Lower lobe of right lung (tissue), 2 donors: ENCODE results near the gene REG4. TPM values are rescaled to one million over a fixed set of nuclear protein-coding genes. Genes with fewer than 3 reads are reported as not detected.

Experiments used
- ATAC-seq, 2 donors: fragments of 200-7000 bp; cut with Tn5 transposase; one replicate each; pipeline ENCODE4 v1.9.1; 2020 to 2022; ENCODE audit warnings: mild to moderate bottlenecking in 2 of 2, moderate library complexity in 2 of 2
- DNase-seq: peaks from one replicate; pipeline ENCODE4 v3.0.0-alpha.2; 2020
- H3K27ac ChIP-seq: fragments of 200-600 bp; one replicate; pipeline ENCODE4 v1.8.0; 2022
- H3K27me3 ChIP-seq: fragments of 200-600 bp; one replicate; pipeline ENCODE4 v1.8.0; 2022; ENCODE audit warnings: low read depth
- H3K36me3 ChIP-seq: fragments of 200-600 bp; one replicate; pipeline ENCODE4 v1.8.0; 2022; ENCODE audit warnings: mild to moderate bottlenecking
- H3K4me1 ChIP-seq: fragments of 200-600 bp; one replicate; pipeline ENCODE4 v1.8.0; 2022
- H3K4me3 ChIP-seq: fragments of 200-600 bp; one replicate; pipeline ENCODE4 v1.8.0; 2022; ENCODE audit warnings: mild to moderate bottlenecking
- H3K9me3 ChIP-seq: fragments of 200-600 bp; one replicate; pipeline ENCODE4 v1.8.0; 2022
- CTCF ChIP-seq: fragments of 200-600 bp; IDR thresholded peaks from one replicate; pipeline ENCODE4 v1.8.0; 2022; ENCODE audit warnings: antibody characterized with exemption, mild to moderate bottlenecking
- intact Hi-C: fragments of 100-400 bp; cut with DNase I; formaldehyde crosslinking; loops from one replicate; pipeline ENCODE4 v1.11.0; 2022
- total RNA-seq: library from RNA; stranded (reverse); fragmentation: NEBNext Ultra II Directional; extraction: Animal tissue kit (Norgen Biotek cat#: 25700); gene quantifications from one replicate; pipeline ENCODE4 v1.2.1, GENCODE V29; 2021
- donor health status: DM: no; HTN: yes; CAD: no; lungs with severe emphysema.

REG4 gene
- total RNA-seq, 1 donor from 2014 or later: not detected

- DNase-seq: no peak
- Histone ChIP-seq H3K36me3 (no peaks in the 10 kb centered on the region), H3K4me3 (no peak overlapping the region), H3K27me3 (no peaks in the 10 kb centered on the region), H3K9me3 (no peaks in the 10 kb centered on the region), H3K4me1 (no peaks in the 10 kb centered on the region), H3K27ac (no peak overlapping the region)
- intact Hi-C loops: no loop called here
- no peak for ATAC-seq
- TF ChIP-seq CTCF: no peak
Observed at GRCh38 chr1:119828266-119828665, 17.0 kb upstream of the REG4 start.

- Histone ChIP-seq H3K36me3 (no peaks in the 10 kb centered on the region), H3K9me3 (no peaks in the 10 kb centered on the region), H3K4me1 (no peaks in the 10 kb centered on the region), H3K27me3 (peaks cover 4% of the 10 kb centered on the region), H3K4me3 (no peak overlapping the region), H3K27ac (no peak overlapping the region)
- peak; percentile 30 for TF ChIP-seq CTCF
- ATAC-seq (no peak), DNase-seq (no peak)
- intact Hi-C loops: no loop called here
Observed at GRCh38 chr1:119827010-119827409, 15.8 kb upstream of the REG4 start.

GRCh38 chr1:119822406-119822805 is 11.1 kb upstream of the REG4 start:
- Histone ChIP-seq H3K27me3 (peaks cover 5% of the 10 kb centered on the region), H3K36me3 (no peaks in the 10 kb centered on the region), H3K9me3 (no peaks in the 10 kb centered on the region), H3K27ac (no peak overlapping the region), H3K4me1 (no peaks in the 10 kb centered on the region), H3K4me3 (no peak overlapping the region)
- TF ChIP-seq CTCF: no peak
- DNase-seq (no peak), ATAC-seq (no peak)
- intact Hi-C loops: no loop called here

- H3K4me1 ChIP-seq: no peaks in the 10 kb centered on the region
- H3K4me3 ChIP-seq: no peak overlapping the region
- DNase-seq: no peak
- H3K9me3 ChIP-seq: no peaks in the 10 kb centered on the region
- no peaks in the 10 kb centered on the region for H3K36me3 ChIP-seq
- H3K27me3 ChIP-seq: peaks cover 5% of the 10 kb centered on the region
- H3K27ac ChIP-seq: no peak overlapping the region
- no peak for TF ChIP-seq CTCF
- ATAC-seq: no peak
- intact Hi-C loops: no loop called here
Observed at GRCh38 chr1:119818181-119818580, 6.9 kb upstream of the REG4 start.

- H3K9me3 ChIP-seq: no peaks in the 10 kb centered on the region
- H3K27ac ChIP-seq: no peak overlapping the region
- ATAC-seq: no peak
- DNase-seq: no peak
- H3K4me1 ChIP-seq: no peaks in the 10 kb centered on the region
- intact Hi-C loops: no loop called here
- no peaks in the 10 kb centered on the region for H3K27me3 ChIP-seq
- no peak for TF ChIP-seq CTCF
- no peak overlapping the region for H3K4me3 ChIP-seq
- H3K36me3 ChIP-seq: no peaks in the 10 kb centered on the region
Observed at GRCh38 chr1:119816407-119816806, 5.1 kb upstream of the REG4 start.

GRCh38 chr1:119815928-119816327 is 4.7 kb upstream of the REG4 start:
- TF ChIP-seq CTCF: no peak
- Histone ChIP-seq H3K4me3 (no peak overlapping the region), H3K27ac (no peak overlapping the region), H3K36me3 (no peaks in the 10 kb centered on the region), H3K4me1 (no peaks in the 10 kb centered on the region), H3K9me3 (no peaks in the 10 kb centered on the region), H3K27me3 (no peaks in the 10 kb centered on the region)
- ATAC-seq (no peak), DNase-seq (no peak)
- intact Hi-C loops: no loop called here
